Measurements from ENCODE around the gene NUP93.

Gene NUP93

DNA sequence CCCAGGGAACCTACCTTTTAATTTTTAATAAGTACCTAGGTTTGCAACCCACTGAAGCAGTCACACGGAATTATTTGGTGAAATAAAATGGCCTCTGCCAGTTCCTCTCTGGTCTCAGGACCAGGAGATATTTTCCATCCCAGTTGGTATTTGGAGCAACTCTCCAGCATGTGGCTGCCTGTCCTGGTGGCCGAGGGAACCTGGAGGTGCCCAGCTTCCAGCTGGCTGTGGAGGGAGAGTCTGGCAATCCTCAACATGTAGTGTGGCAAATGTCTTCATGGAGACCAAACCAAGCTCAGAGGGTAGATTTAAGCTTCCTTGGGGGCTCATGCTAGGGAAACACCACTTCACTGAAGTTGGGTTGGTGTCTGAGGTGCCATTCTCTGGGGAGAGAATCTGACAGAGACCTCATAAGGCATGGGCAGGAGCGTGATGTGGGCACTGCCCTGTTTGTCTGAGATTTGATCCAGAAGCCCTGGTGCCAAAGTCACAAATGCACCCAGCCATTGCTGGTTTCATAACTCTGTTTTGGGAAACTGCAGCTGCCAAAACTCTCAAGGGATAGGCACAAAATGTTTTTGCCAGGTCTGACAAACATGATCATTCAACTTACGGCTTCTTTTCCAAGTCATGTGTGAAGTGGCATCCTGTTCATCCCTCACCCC is 44.9 kb upstream of the NUP93 start:
- POLR2A ChIA-PET (ENCODE audit: low non-redundant PET) = interaction anchor here (1.4 to 1.7 kb wide), 2 partner anchors 16 to 76 kb away, joined by 4 to 9 read pairs; partner anchors contain the start of gene MT2A
- DNase-seq (ENCODE audit: low spot score) = no peak
- CTCF ChIA-PET = interaction anchor here (1.2 kb wide), 1 partner anchor 105 kb away, joined by 5 read pairs; no protein-coding TSS in a partner anchor
- TF ChIP-seq, protein P1, sequence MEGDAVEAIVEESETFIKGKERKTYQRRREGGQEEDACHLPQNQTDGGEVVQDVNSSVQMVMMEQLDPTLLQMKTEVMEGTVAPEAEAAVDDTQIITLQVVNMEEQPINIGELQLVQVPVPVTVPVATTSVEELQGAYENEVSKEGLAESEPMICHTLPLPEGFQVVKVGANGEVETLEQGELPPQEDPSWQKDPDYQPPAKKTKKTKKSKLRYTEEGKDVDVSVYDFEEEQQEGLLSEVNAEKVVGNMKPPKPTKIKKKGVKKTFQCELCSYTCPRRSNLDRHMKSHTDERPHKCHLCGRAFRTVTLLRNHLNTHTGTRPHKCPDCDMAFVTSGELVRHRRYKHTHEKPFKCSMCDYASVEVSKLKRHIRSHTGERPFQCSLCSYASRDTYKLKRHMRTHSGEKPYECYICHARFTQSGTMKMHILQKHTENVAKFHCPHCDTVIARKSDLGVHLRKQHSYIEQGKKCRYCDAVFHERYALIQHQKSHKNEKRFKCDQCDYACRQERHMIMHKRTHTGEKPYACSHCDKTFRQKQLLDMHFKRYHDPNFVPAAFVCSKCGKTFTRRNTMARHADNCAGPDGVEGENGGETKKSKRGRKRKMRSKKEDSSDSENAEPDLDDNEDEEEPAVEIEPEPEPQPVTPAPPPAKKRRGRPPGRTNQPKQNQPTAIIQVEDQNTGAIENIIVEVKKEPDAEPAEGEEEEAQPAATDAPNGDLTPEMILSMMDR (conservative IDR thresholded peaks at IDR 0.05; ENCODE audit: low read depth) = no peak
- H3K27ac ChIP-seq = peak overlapping the region; percentile 99

DNA sequence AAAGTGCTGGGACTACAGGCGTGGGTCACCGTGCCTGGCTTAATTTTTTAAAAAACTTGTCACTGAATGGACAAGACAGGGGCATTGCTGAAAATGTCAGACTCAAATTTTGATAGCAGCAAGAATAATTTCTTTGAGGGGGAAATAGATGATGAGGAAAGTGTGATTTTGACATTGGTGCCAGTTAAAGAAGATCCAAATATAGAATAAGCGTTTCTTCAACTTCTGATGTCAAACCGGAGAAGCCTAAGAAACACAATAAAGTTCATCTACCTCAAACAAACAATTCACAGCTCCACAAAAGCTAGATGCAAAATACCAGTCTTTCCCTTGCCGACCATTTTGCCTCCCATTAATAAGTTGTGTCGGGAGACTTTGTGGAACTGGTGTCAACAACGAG is 43.2 kb upstream of the NUP93 start:
- CTCF ChIA-PET = no interaction called here
- H3K27ac ChIP-seq = peak overlapping the region; percentile 99
- no peak for DNase-seq (ENCODE audit: low spot score)
- TF ChIP-seq, protein P1 (conservative IDR thresholded peaks at IDR 0.05; ENCODE audit: low read depth) = no peak
- POLR2A ChIA-PET (ENCODE audit: low non-redundant PET) = interaction anchor here (0.7 kb wide), 1 partner anchor 111 kb away, joined by 3 read pairs; no protein-coding TSS in a partner anchor

DNA sequence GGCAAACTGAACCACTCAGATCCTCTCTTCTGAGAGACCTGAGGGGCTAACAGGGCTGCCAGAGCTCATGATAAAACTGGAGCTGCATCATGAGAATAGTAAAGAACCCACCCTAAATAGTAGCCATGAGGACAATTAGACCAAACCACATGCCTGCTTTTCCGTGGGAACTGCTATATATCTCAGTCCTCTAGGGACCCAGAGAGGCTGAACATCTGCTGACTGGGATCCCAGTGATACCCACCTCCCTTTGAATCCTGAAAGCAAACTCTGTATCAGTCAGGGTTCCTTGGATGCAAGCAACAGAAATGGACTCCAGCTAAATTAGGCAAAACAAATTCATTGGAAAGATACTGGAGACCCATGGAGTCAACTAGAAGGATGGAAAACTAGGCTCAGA is 41.2 kb upstream of the NUP93 start:
- H3K27ac ChIP-seq = peak overlapping the region; percentile 82
- TF ChIP-seq, protein P1 (conservative IDR thresholded peaks at IDR 0.05; ENCODE audit: low read depth) = no peak
- CTCF ChIA-PET = interaction anchor here (0.5 to 1.3 kb wide), 2 partner anchors 13 to 15 kb away, joined by 3 read pairs; no protein-coding TSS in a partner anchor
- no peak for DNase-seq (ENCODE audit: low spot score)
- POLR2A ChIA-PET (ENCODE audit: low non-redundant PET) = interaction anchor here (0.7 to 1.0 kb wide), 2 partner anchors 63 to 81 kb away, joined by 3 to 5 read pairs; partner anchors contain the start of genes MT1E and MT2A

DNA sequence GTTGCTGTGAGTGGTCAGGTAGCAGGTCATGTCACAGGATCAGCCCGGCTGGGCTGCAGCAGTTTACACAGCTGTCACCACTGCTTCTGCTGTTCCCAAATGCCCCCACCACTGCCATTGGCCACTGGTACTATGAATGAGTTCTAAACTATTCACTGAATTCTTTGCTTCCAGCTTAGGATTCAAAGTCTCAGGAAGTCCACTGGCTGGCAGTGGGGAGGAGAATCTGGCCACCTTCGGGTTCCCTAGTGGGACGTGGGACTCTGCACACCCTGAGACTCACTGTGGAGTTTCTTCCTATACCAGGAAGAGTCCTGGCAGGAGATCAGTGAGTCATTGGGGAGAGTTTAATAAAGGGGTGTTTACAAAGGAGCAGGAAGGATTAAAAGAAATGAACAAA is 40.8 kb upstream of the NUP93 start:
- no peak for DNase-seq (ENCODE audit: low spot score)
- CTCF ChIA-PET = interaction anchor here (0.5 to 1.3 kb wide), 2 partner anchors 13 to 15 kb away, joined by 3 read pairs; no protein-coding TSS in a partner anchor
- TF ChIP-seq, protein P1 (conservative IDR thresholded peaks at IDR 0.05; ENCODE audit: low read depth) = no peak
- peak overlapping the region; percentile 82 for H3K27ac ChIP-seq
- POLR2A ChIA-PET (ENCODE audit: low non-redundant PET) = interaction anchor here (0.7 to 1.0 kb wide), 2 partner anchors 63 to 81 kb away, joined by 3 to 5 read pairs; partner anchors contain the start of genes MT1E and MT2A

DNA sequence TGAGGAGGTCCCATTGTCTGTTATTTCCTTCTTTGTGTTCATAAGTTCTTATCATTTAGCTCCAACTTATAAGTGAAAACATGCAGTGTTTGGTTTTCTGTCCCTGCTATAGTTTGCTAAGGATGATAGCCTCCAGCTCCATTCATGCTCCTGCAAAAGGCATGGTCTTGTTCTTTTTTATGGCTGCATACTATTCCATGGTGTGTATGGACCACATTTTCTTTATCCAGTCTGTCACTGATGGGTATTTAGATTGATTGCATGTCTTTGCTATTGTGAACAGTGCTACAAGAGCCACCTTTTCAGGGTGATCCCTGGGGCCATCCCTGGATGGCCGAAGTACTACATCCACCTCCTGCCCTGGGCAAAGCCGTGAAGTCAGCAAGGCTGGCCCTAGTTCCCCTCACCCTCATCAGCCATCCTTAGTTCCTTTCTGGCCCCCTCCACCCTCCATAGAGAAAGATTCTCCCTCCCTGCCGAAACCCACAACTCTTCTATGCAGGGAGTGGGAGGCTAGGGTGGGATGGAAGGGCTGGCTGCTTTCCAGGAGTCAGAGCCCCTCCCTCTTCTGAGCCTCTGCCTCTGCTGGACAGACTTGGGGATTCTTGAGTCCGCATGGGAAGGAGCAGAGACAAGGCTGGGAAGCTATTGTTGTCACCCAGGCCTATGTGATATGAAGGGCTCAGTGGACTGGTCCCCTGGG is 39.4 kb upstream of the NUP93 start:
- TF ChIP-seq, protein P1 (conservative IDR thresholded peaks at IDR 0.05; ENCODE audit: low read depth) = no peak
- ChIA-PET POLR2A (ENCODE audit: low non-redundant PET) (interaction anchor here (0.9 kb wide), 1 partner anchor 82 kb away, joined by 3 read pairs; the partner anchor contains the start of gene MT2A), CTCF (interaction anchor here (0.6 to 1.1 kb wide), 2 partner anchors 8 to 283 kb away, joined by 3 read pairs; partner anchors contain the start of gene MT1X)
- no peak for DNase-seq (ENCODE audit: low spot score)
- peak overlapping the region; percentile 89 for H3K27ac ChIP-seq

DNA sequence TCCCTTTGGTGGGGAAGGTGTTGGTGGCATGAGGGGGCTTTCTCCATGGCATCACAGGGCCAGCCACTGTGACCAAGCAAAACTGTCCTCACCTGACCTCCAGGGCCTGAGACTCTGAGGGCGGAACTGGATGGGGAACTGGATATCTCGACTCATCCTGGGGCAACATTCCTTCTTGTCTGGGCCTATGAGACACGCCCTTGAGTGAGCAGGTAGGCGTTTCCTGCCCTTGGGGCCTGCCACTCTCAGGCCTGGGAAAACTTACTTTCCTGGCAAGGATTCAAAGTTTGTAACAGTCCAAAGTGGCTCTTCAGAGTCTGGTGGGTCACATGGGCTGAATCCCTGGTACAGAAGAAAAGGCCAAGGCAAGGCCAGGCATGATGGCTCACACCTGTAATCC is 38.0 kb upstream of the NUP93 start:
- POLR2A ChIA-PET (ENCODE audit: low non-redundant PET) = interaction anchor here (0.9 kb wide), 1 partner anchor 84 kb away, joined by 3 read pairs; the partner anchor contains the start of gene MT2A
- CTCF ChIA-PET = interaction anchor here (1.1 kb wide), 1 partner anchor 9 kb away, joined by 3 read pairs; the partner anchor contains the start of gene MT1X
- peak; percentile 96 for DNase-seq (ENCODE audit: low spot score)
- TF ChIP-seq, protein P1 (conservative IDR thresholded peaks at IDR 0.05; ENCODE audit: low read depth) = no peak
- H3K27ac ChIP-seq = peak overlapping the region; percentile 89

Measured in RWPE1 (cell line).